Measurements from ENCODE around the gene SDC4.

GRCh38 chr20:45359406-45360148 is 11.4 kb upstream of the SDC4 start:
- TF ChIP-seq CTCF (IDR thresholded peaks at IDR 0.05 in 4 of 5, conservative IDR thresholded peaks at IDR 0.05 in 1 of 5) (no peak), POLR2A (IDR thresholded peaks at IDR 0.05) (no peak)
